Epithelial cell of esophagus (primary cell): ENCODE measurements around the gene NDUFB4.
A peak's percentile ranks its signal among the peaks of the same experiment; 100 is the strongest.

ENCODE experiments used
- DNase-seq: peaks from one replicate; pipeline ENCODE4 v3.0.0; 2010; ENCODE audit warnings: low read depth
- H3K4me3 ChIP-seq: 2 replicates; pipeline ENCODE4 v1.5.1; 2011; ENCODE audit warnings: mild to moderate bottlenecking, low read length, control low read depth
- TF ChIP-seq, protein P1 (sequence below): IDR thresholded peaks from 2 replicates; pipeline ENCODE4 v1.5.1; 2011; ENCODE audit warnings: low read depth, mild to moderate bottlenecking, low read length, control low read depth, inconsistent platforms; ENCODE audit not compliant: insufficient read depth; ENCODE audit errors: missing control alignments

NDUFB4 gene

DNA sequence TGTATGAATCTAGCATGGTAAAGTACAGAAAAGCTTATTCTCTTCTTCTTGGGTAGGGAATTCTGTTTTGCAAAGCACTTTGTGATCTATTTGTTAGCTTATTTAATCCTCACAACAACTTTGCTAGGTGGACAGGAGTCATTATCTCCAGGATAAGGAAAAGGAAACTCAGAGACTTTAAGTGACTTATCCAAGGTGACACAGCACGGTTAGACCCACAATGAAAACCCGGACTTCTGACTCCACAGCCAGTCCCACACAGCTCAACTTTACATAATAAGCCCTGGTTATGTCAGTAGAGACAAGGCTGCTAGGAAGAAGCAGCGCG, 384 bp upstream of the NDUFB4 start:
- DNase-seq, result no peak
- H3K4me3 ChIP-seq, result peak overlapping the region; percentile 83
- TF ChIP-seq, protein P1, sequence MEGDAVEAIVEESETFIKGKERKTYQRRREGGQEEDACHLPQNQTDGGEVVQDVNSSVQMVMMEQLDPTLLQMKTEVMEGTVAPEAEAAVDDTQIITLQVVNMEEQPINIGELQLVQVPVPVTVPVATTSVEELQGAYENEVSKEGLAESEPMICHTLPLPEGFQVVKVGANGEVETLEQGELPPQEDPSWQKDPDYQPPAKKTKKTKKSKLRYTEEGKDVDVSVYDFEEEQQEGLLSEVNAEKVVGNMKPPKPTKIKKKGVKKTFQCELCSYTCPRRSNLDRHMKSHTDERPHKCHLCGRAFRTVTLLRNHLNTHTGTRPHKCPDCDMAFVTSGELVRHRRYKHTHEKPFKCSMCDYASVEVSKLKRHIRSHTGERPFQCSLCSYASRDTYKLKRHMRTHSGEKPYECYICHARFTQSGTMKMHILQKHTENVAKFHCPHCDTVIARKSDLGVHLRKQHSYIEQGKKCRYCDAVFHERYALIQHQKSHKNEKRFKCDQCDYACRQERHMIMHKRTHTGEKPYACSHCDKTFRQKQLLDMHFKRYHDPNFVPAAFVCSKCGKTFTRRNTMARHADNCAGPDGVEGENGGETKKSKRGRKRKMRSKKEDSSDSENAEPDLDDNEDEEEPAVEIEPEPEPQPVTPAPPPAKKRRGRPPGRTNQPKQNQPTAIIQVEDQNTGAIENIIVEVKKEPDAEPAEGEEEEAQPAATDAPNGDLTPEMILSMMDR, result no peak

DNA sequence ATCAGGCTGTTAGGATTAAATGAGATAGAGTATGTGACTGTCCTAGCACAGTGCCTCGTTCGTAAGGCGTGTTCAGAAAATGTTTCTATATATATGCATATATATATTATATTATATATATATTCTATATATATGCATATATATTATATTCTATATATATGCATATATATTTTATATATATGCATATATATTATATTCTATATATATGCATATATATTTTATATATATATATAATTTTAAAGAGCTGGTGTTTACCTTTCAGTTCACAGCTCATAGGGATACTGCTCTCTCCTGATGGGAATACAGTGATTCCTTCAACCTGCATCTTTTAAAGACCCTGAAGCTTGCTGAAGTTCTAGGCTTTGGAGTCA, 702 bp downstream of the NDUFB4 start:
- TF ChIP-seq, protein P1, result no peak
- no peak for DNase-seq
- peak overlapping the region; percentile 83 for H3K4me3 ChIP-seq

GRCh38 chr3:120597445-120598049, 1.4 kb downstream of the NDUFB4 start:
- DNase-seq, result no peak
- TF ChIP-seq, protein P1, result no peak
- peak overlapping the region; percentile 83 for H3K4me3 ChIP-seq

DNA sequence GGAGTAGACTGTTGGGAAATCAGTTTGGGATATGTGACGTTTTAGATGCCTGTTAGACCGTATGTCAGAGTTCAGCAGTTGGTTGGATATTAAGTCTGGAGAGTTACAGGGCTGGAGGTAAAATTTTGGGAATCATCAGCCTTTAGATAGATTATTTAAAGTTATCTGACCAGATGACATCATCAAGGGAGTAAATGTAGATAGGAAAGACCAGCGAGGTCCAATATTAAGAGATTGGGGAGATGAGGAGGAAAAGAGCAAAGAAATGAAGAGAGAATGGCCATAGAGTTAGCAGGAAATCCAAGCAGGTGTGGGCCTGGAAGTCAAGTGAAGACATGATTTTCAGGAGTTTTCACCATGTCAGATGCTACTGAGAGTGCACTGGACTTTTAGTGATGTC, 3.1 kb downstream of the NDUFB4 start:
- TF ChIP-seq, protein P1, result no peak
- H3K4me3 ChIP-seq, result no peak overlapping the region

GRCh38 chr3:120601554-120601953, 5.4 kb downstream of the NDUFB4 start:
- H3K4me3 ChIP-seq, result no peak overlapping the region
- TF ChIP-seq, protein P1, result no peak
- DNase-seq, result no peak

More for the DNA sequence above, 3.1 kb downstream of the NDUFB4 start:
- no peak for DNase-seq

GRCh38 chr3:120602682-120603081, 6.5 kb downstream of the NDUFB4 start:
- no peak for DNase-seq
- no peak overlapping the region for H3K4me3 ChIP-seq
- TF ChIP-seq, protein P1, result no peak

DNA sequence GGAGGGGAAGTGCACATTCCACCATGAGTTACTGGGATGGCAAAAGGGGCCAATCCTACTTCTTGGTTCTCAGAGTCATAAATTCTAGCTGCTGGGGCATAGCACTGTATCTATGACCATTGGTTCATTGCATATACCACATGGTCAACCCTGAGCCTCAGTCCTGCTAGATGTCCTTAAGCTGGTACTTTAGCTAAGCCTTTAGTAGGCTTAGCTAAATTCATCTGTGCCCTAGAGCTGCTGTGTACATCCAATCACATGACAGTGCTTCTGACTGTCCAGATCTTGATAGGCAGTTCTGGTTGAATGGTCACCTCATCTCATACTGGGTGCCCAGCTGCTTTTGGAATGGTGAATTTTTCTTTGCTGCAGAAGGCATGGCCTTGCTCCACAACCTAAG, 8.2 kb downstream of the NDUFB4 start:
- no peak overlapping the region for H3K4me3 ChIP-seq
- TF ChIP-seq, protein P1, result no peak
- DNase-seq, result no peak
